WTC11 (cell line): ENCODE results near the gene EYS. TPM values are rescaled to one million over a fixed set of nuclear protein-coding genes. Genes with fewer than 3 reads are reported as not detected.

Source experiments
- ATAC-seq: fragments of 200-7000 bp; cut with Tn5 transposase; 2 replicates; pipeline ENCODE4 v1.10.0; 2021; ENCODE audit warnings: mild to moderate bottlenecking, moderate library complexity
- CTCF ChIA-PET: fragments of 300-600 bp; sonication (Branson Sonifier 250); formaldehyde crosslinking; loops from one replicate; lab custom pipeline; 2021; ENCODE audit warnings: antibody characterized with exemption; lab: Charles Lee
- POLR2A ChIA-PET: fragments of 350-600 bp; sonication (Branson Sonifier 250); formaldehyde crosslinking; loops from one replicate; lab custom pipeline; 2021; ENCODE audit warnings: antibody characterized with exemption; lab: Charles Lee
- DNase-seq: peaks from one replicate; pipeline ENCODE4 v3.0.0; 2021; ENCODE audit warnings: low spot score
- H3K27ac Mint-ChIP-seq: 2 replicates; pipeline ENCODE4 v1.8.0; 2021; ENCODE audit warnings: mixed read lengths
- H3K27me3 Mint-ChIP-seq: 2 replicates; pipeline ENCODE4 v1.8.0; 2021; ENCODE audit warnings: low read depth, mild to moderate bottlenecking, moderate library complexity, mixed read lengths
- H3K36me3 Mint-ChIP-seq: 2 replicates; pipeline ENCODE4 v1.8.0; 2021; ENCODE audit warnings: mixed read lengths
- H3K4me1 Mint-ChIP-seq: 2 replicates; pipeline ENCODE4 v1.8.0; 2022; ENCODE audit warnings: mixed read lengths
- H3K4me3 Mint-ChIP-seq: 2 replicates; pipeline ENCODE4 v1.8.0; 2021; ENCODE audit warnings: mild to moderate bottlenecking, moderate library complexity, mixed read lengths
- H3K9me3 Mint-ChIP-seq: 2 replicates; pipeline ENCODE4 v1.8.0; 2021; ENCODE audit warnings: mixed read lengths
- AR ChIP-seq: fragments of 250-450 bp; sonication (Bioruptor Pico); IDR thresholded peaks from 2 replicates; pipeline ENCODE4 v1.9.0; 2021; ENCODE audit warnings: mild to moderate bottlenecking
- ATF1 ChIP-seq: sonication (generic); formaldehyde crosslinking; IDR thresholded peaks from 2 replicates; pipeline ENCODE4 v1.8.1; 2023; ENCODE audit warnings: mild to moderate bottlenecking, moderate library complexity, missing genetic modification reagents
- CBFB ChIP-seq: sonication (generic); formaldehyde crosslinking; IDR thresholded peaks from 2 replicates; pipeline ENCODE4 v1.8.1; 2022; ENCODE audit warnings: mild to moderate bottlenecking, low read depth, missing genetic modification reagents
- CDX4 ChIP-seq: fragments of 250-450 bp; sonication (Bioruptor Pico); IDR thresholded peaks from 2 replicates; pipeline ENCODE4 v1.9.0; 2021; ENCODE audit warnings: moderate library complexity, mild to moderate bottlenecking, inconsistent platforms, borderline replicate concordance
- E2F1 ChIP-seq: sonication (generic); formaldehyde crosslinking; IDR thresholded peaks from 2 replicates; pipeline ENCODE4 v1.8.0; 2022; ENCODE audit warnings: mild to moderate bottlenecking, missing genetic modification reagents
- EMX1 ChIP-seq: fragments of 250-450 bp; sonication (Bioruptor Pico); IDR thresholded peaks from 2 replicates; pipeline ENCODE4 v1.8.0; 2021; ENCODE audit warnings: mild to moderate bottlenecking
- FOXK1 ChIP-seq: sonication (generic); formaldehyde crosslinking; IDR thresholded peaks from 2 replicates; pipeline ENCODE4 v1.8.0; 2022; ENCODE audit warnings: mild to moderate bottlenecking, moderate library complexity, missing genetic modification reagents
- KAT7 ChIP-seq: sonication (generic); formaldehyde crosslinking; IDR thresholded peaks from 2 replicates; pipeline ENCODE4 v1.8.1; 2023; ENCODE audit warnings: missing genetic modification reagents, mild to moderate bottlenecking, borderline replicate concordance
- PREB ChIP-seq: sonication (generic); formaldehyde crosslinking; IDR thresholded peaks from 2 replicates; pipeline ENCODE4 v1.8.1; 2022; ENCODE audit warnings: mild to moderate bottlenecking, missing genetic modification reagents, moderate library complexity, borderline replicate concordance
- SP1 ChIP-seq: sonication (generic); formaldehyde crosslinking; conservative IDR thresholded peaks from 2 replicates; pipeline ENCODE4 v1.8.1; 2022; ENCODE audit warnings: missing genetic modification reagents
- STAT6 ChIP-seq: sonication (generic); formaldehyde crosslinking; conservative IDR thresholded peaks from 2 replicates; pipeline ENCODE4 v1.8.1; 2023; ENCODE audit warnings: mild to moderate bottlenecking, low read depth, missing genetic modification reagents, moderate library complexity
- ZNF396 ChIP-seq: fragments of 250-450 bp; sonication (Bioruptor Pico); IDR thresholded peaks from 2 replicates; pipeline ENCODE4 v1.8.0; 2021; ENCODE audit warnings: mild to moderate bottlenecking, moderate library complexity, borderline replicate concordance
- ZNF425 ChIP-seq: fragments of 250-450 bp; sonication (Bioruptor Pico); conservative IDR thresholded peaks from 2 replicates; pipeline ENCODE4 v1.9.0; 2021; ENCODE audit warnings: mild to moderate bottlenecking
- total RNA-seq: library from RNA; stranded (reverse); gene quantifications from 3 replicates; pipeline ENCODE4 v1.2.3, GENCODE V29; 2021
- TF ChIP-seq, protein P1 (sequence below): sonication (generic); formaldehyde crosslinking; IDR thresholded peaks from 2 replicates; pipeline ENCODE4 v1.8.0; 2022; ENCODE audit warnings: mild to moderate bottlenecking, missing genetic modification reagents
- TF ChIP-seq, protein P2 (sequence below): sonication (generic); formaldehyde crosslinking; IDR thresholded peaks from 2 replicates; pipeline ENCODE4 v1.8.1; 2022; ENCODE audit warnings: missing genetic modification reagents, borderline replicate concordance

The EYS gene
- total RNA-seq, 1 experiment from 2014 or later, result not detected

GRCh38 chr6:65692109-65692508 is 14.9 kb downstream of the EYS start:
- Mint-ChIP-seq H3K27ac (no peak overlapping the region), H3K36me3 (peaks cover 12% of the 10 kb centered on the region), H3K4me1 (no peaks in the 10 kb centered on the region), H3K27me3 (no peaks in the 10 kb centered on the region), H3K4me3 (no peak overlapping the region), H3K9me3 (peaks cover 10% of the 10 kb centered on the region)
- DNase-seq (no peak), ATAC-seq (no peak)
- TF ChIP-seq FOXK1, result no peak
- no peak for TF ChIP-seq STAT6 (CRISPR knock-in tag)
- TF ChIP-seq, protein P1, sequence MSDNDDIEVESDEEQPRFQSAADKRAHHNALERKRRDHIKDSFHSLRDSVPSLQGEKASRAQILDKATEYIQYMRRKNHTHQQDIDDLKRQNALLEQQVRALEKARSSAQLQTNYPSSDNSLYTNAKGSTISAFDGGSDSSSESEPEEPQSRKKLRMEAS, result no peak
- TF ChIP-seq CDX4 (CRISPR knock-in tag), result no peak
- TF ChIP-seq, protein P2, sequence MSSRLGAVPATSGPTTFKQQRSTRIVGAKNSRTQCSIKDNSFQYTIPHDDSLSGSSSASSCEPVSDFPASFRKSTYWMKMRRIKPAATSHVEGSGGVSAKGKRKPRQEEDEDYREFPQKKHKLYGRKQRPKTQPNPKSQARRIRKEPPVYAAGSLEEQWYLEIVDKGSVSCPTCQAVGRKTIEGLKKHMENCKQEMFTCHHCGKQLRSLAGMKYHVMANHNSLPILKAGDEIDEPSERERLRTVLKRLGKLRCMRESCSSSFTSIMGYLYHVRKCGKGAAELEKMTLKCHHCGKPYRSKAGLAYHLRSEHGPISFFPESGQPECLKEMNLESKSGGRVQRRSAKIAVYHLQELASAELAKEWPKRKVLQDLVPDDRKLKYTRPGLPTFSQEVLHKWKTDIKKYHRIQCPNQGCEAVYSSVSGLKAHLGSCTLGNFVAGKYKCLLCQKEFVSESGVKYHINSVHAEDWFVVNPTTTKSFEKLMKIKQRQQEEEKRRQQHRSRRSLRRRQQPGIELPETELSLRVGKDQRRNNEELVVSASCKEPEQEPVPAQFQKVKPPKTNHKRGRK (CRISPR knock-in tag), result no peak
- no peak for TF ChIP-seq ZNF396 (CRISPR knock-in tag)
- TF ChIP-seq ATF1, result no peak
- TF ChIP-seq EMX1, result no peak
- TF ChIP-seq AR (CRISPR knock-in tag), result no peak
- CTCF ChIA-PET, result no interaction called here
- POLR2A ChIA-PET, result no interaction called here

- Mint-ChIP-seq H3K4me3 (no peak overlapping the region), H3K4me1 (peaks cover 9% of the 10 kb centered on the region), H3K27me3 (no peaks in the 10 kb centered on the region; the same call in 1 of the 2 replicates), H3K36me3 (peaks cover 33% of the 10 kb centered on the region), H3K9me3 (peaks cover 74% of the 10 kb centered on the region), H3K27ac (no peak overlapping the region)
- POLR2A ChIA-PET, result no interaction called here
- DNase-seq (no peak), ATAC-seq (no peak)
- no peak for TF ChIP-seq KAT7
- TF ChIP-seq CDX4 (CRISPR knock-in tag), result no peak
- TF ChIP-seq SP1, result no peak
- no peak for TF ChIP-seq CBFB
- no peak for TF ChIP-seq PREB (CRISPR knock-in tag)
- no peak for TF ChIP-seq E2F1
- TF ChIP-seq ZNF425 (CRISPR knock-in tag), result no peak
- CTCF ChIA-PET, result no interaction called here
These were observed 26.8 kb downstream of the EYS start for GRCh38 chr6:65680232-65680631.
